Keratinocyte (primary cell): ENCODE measurements around the gene DLG4. TPM values are rescaled to one million over a fixed set of nuclear protein-coding genes. Genes with fewer than 3 reads are reported as not detected.

ENCODE experiments used
- DNase-seq: peaks from one replicate; pipeline ENCODE4 v3.0.0-alpha.2; 2011; ENCODE audit warnings: low read depth, missing footprints, low spot score
- FAIRE-seq: peaks from 2 replicates; lab custom pipeline; 2011; peaks lifted over from hg19 to GRCh38; lab: Jason Lieb, UNC
- H2AFZ ChIP-seq: 2 replicates; pipeline ENCODE4 v1.6.0; 2012; ENCODE audit warnings: low read length, control low read depth, inconsistent platforms; ENCODE audit not compliant: control insufficient read depth
- H3K27ac ChIP-seq: 2 replicates; pipeline ENCODE4 v1.5.1; 2011; ENCODE audit warnings: low read length; ENCODE audit not compliant: control insufficient read depth, insufficient read depth
- H3K27me3 ChIP-seq: 3 replicates; pipeline ENCODE4 v1.6.0; 2011; ENCODE audit warnings: low read length; ENCODE audit not compliant: control insufficient read depth, insufficient read depth; ENCODE audit errors: extremely low read depth
- H3K36me3 ChIP-seq, 2 experiments: 2 replicates in 1 of 2; 3 replicates in 1 of 2; pipeline ENCODE4 v1.5.1; 2011; ENCODE audit warnings: low read length in 2 of 2, mild to moderate bottlenecking in 1 of 2; ENCODE audit not compliant: control insufficient read depth in 2 of 2, insufficient read depth in 2 of 2; ENCODE audit errors: extremely low read depth in 1 of 2
- H3K4me1 ChIP-seq: 3 replicates; pipeline ENCODE4 v1.5.1; 2011; ENCODE audit warnings: low read length; ENCODE audit not compliant: control insufficient read depth, insufficient read depth; ENCODE audit errors: extremely low read depth
- H3K4me2 ChIP-seq: 3 replicates; pipeline ENCODE4 v1.6.0; 2011; ENCODE audit warnings: low read depth, low read length; ENCODE audit not compliant: control insufficient read depth, insufficient read depth; ENCODE audit errors: extremely low read depth
- H3K4me3 ChIP-seq, 3 experiments: fragments of 200-600 bp in 1 of 3; sonication (generic) in 1 of 3; 2 replicates in 2 of 3; 3 replicates in 1 of 3; pipeline ENCODE4 v1.5.1; 2011 to 2016; ENCODE audit warnings: low read length in 3 of 3, mild to moderate bottlenecking in 3 of 3, control low read depth in 2 of 3, inconsistent platforms in 1 of 3, low read depth in 1 of 3, mixed read lengths in 1 of 3, mixed run types in 1 of 3, moderate library complexity in 1 of 3; ENCODE audit not compliant: control insufficient read depth in 2 of 3, insufficient read depth in 2 of 3; ENCODE audit errors: extremely low read depth in 1 of 3
- H3K79me2 ChIP-seq: 2 replicates; pipeline ENCODE4 v1.6.0; 2012; ENCODE audit warnings: low read length; ENCODE audit not compliant: control insufficient read depth, insufficient read depth
- H3K9ac ChIP-seq: 3 replicates; pipeline ENCODE4 v1.6.0; 2011; ENCODE audit warnings: low read length; ENCODE audit not compliant: control insufficient read depth, insufficient read depth; ENCODE audit errors: extremely low read depth
- H3K9me1 ChIP-seq: 3 replicates; pipeline ENCODE4 v1.6.0; 2011; ENCODE audit warnings: low read length; ENCODE audit not compliant: control insufficient read depth, insufficient read depth; ENCODE audit errors: extremely low read depth
- H3K9me3 ChIP-seq: 2 replicates; pipeline ENCODE4 v1.5.1; 2012; ENCODE audit warnings: low read depth, low read length; ENCODE audit not compliant: control insufficient read depth
- H4K20me1 ChIP-seq: 3 replicates; pipeline ENCODE4 v1.6.0; 2011; ENCODE audit warnings: low read length; ENCODE audit not compliant: control insufficient read depth, insufficient read depth; ENCODE audit errors: extremely low read depth
- CTCF ChIP-seq, 3 experiments: IDR thresholded peaks in 1 of 3; conservative IDR thresholded peaks in 1 of 3; optimal IDR thresholded peaks in 1 of 3; 2 replicates in 2 of 3; 3 replicates in 1 of 3; pipeline versions ENCODE3 to v1.5.1; 2011; ENCODE audit warnings: low read length in 3 of 3, mild to moderate bottlenecking in 3 of 3, moderate library complexity in 2 of 3, control low read depth in 1 of 3, inconsistent platforms in 1 of 3; ENCODE audit not compliant: insufficient read depth in 2 of 3; ENCODE audit errors: extremely low read depth in 1 of 3
- EZH2 ChIP-seq: IDR thresholded peaks from one replicate; pipeline ENCODE4 v1.6.1; 2012; ENCODE audit warnings: inconsistent platforms, mild to moderate bottlenecking, low read length, moderate library complexity
- dilution Hi-C: fragments of 300-500 bp; cut with MboI; formaldehyde crosslinking; loops from one replicate; pipeline ENCODE4 v1.7.0; 2020; ENCODE audit warnings: low sequenced_read_pairs; ENCODE audit not compliant: extremely low pct_ligation_motif_present
- polyA plus RNA-seq, 5 experiments: library from polyadenylated mRNA; depleted of rRNA in 3 of 5; stranded (reverse) in 3 of 5; stranded (forward) in 1 of 5; unstranded in 1 of 5; fragments of >200 nt; gene quantifications; 1 replicate in 1 of 5; 2 replicates in 3 of 5; 3 replicates in 1 of 5; pipeline versions ENCODE4 v1.2.1 to v1.2.3, GENCODE V29; 2011 to 2012; ENCODE audit warnings: missing spikeins in 2 of 5, low read depth in 1 of 5, low replicate concordance in 1 of 5

Gene DLG4
- polyA plus RNA-seq, 1 donor (not counting 4 experiments of a cell fraction or from before 2014, with no cell fraction given), result 4.5 TPM

GRCh38 chr17:7196651-7197401 is 22.8 kb downstream of the DLG4 start:
- TF ChIP-seq EZH2, result no peak
- no peak for TF ChIP-seq CTCF (optimal IDR thresholded peaks at IDR 0.05 in 1 of 3, IDR thresholded peaks at IDR 0.05 in 1 of 3, conservative IDR thresholded peaks at IDR 0.05 in 1 of 3; ENCODE audit: extremely low read depth in 1 of 3, insufficient read depth in 2 of 3, low read length in 3 of 3)
- DNase-seq (no peak), FAIRE-seq (no peak)
- dilution Hi-C loops, result no loop called here
- no peak overlapping the region for H2AFZ ChIP-seq
- no peaks in the 10 kb centered on the region for H3K79me2 ChIP-seq
- no peak overlapping the region for H3K27ac ChIP-seq
- H3K9me3 ChIP-seq, result no peaks in the 10 kb centered on the region
- no peaks in the 10 kb centered on the region for H4K20me1 ChIP-seq
- H3K4me3 ChIP-seq, result no peak overlapping the region
- H3K9ac ChIP-seq, result no peak overlapping the region
- H3K27me3 ChIP-seq, result no peaks in the 10 kb centered on the region
- H3K4me2 ChIP-seq, result no peak overlapping the region
- H3K4me1 ChIP-seq, result no peaks in the 10 kb centered on the region
- no peaks in the 10 kb centered on the region for H3K9me1 ChIP-seq
- H3K36me3 ChIP-seq, result peaks cover 0 to 2% of the 10 kb centered on the region in 2 experiments

GRCh38 chr17:7195971-7196370 is 23.7 kb downstream of the DLG4 start:
- DNase-seq, result no peak
- FAIRE-seq, result no peak

More at GRCh38 chr17:7195971-7196370, 23.7 kb downstream of the DLG4 start:
- dilution Hi-C loops, result no loop called here
- Histone ChIP-seq H3K27me3 (no peaks in the 10 kb centered on the region), H3K4me1 (no peaks in the 10 kb centered on the region), H3K9me1 (no peaks in the 10 kb centered on the region), H3K9ac (no peak overlapping the region), H2AFZ (no peak overlapping the region), H3K27ac (no peak overlapping the region), H3K4me3 (no peak overlapping the region), H4K20me1 (no peaks in the 10 kb centered on the region), H3K79me2 (no peaks in the 10 kb centered on the region), H3K9me3 (no peaks in the 10 kb centered on the region), H3K36me3 (peaks cover 0 to 2% of the 10 kb centered on the region in 2 experiments), H3K4me2 (no peak overlapping the region)
- no peak for TF ChIP-seq CTCF (optimal IDR thresholded peaks at IDR 0.05 in 1 of 3, IDR thresholded peaks at IDR 0.05 in 1 of 3, conservative IDR thresholded peaks at IDR 0.05 in 1 of 3; ENCODE audit: extremely low read depth in 1 of 3, insufficient read depth in 2 of 3, low read length in 3 of 3)
- TF ChIP-seq EZH2, result no peak
